K562 (cell line): ENCODE data around the gene JAKMIP1. TPM values are rescaled to one million over a fixed set of nuclear protein-coding genes. Genes with fewer than 3 reads are reported as not detected.

ENCODE experiments used
- ATAC-seq: fragments of 200-7000 bp; cut with Tn5 transposase; 3 replicates; pipeline ENCODE4 v1.9.1; 2020; ENCODE audit warnings: moderate library complexity
- BruUV-seq: library from RNA; stranded (reverse); fragments of 400-500 nt; replicated peaks from 2 replicates; lab custom pipeline; 2021; lab: Mats Ljungman, UMichigan
- CTCF ChIA-PET: fragments of 300-600 bp; formaldehyde crosslinking; extraction: SDS; loops from one replicate; lab custom pipeline; 2021; ENCODE audit warnings: low intra/inter-chr PET ratio; lab: Yijun Ruan, JAX
- POLR2A ChIA-PET: fragments of 300-600, 350-650 bp; sonication (Branson Sonifier 250); formaldehyde crosslinking; extraction: SDS; loops from one replicate; lab custom pipeline; 2021; ENCODE audit warnings: antibody characterized with exemption, inconsistent platforms; lab: Yijun Ruan, JAX
- DNase-seq, 4 experiments: peaks; one replicate each; pipeline versions ENCODE4 v3.0.0 to v3.0.0-alpha.2; 2011 to 2018; ENCODE audit warnings: low spot score in 3 of 4, mixed read lengths in 3 of 4; ENCODE audit errors: extremely low read depth in 1 of 4
- FAIRE-seq: peaks from 2 replicates; lab custom pipeline; 2011; peaks lifted over from hg19 to GRCh38; lab: Jason Lieb, UNC
- H2AFZ ChIP-seq: 2 replicates; pipeline ENCODE4 v1.6.0; 2011; ENCODE audit warnings: low read depth, low read length, control low read depth, inconsistent platforms
- H3K27ac ChIP-seq: fragments of 200-600 bp; 3 replicates; pipeline ENCODE4 v1.8.0; 2011; ENCODE audit warnings: low read depth, mild to moderate bottlenecking, control low read depth, inconsistent platforms, low read length, moderate library complexity, mixed read lengths; ENCODE audit errors: extremely low read depth
- H3K27me3 ChIP-seq, 2 experiments: fragments of 300-600 bp in 1 of 2; 2 replicates in 1 of 2; 3 replicates in 1 of 2; pipeline versions ENCODE4 v1.6.0 to v1.8.0; 2011; ENCODE audit warnings: inconsistent platforms in 2 of 2, low read length in 2 of 2, mild to moderate bottlenecking in 1 of 2, mixed read lengths in 1 of 2, moderate library complexity in 1 of 2; ENCODE audit not compliant: control insufficient read depth in 2 of 2, insufficient read depth in 2 of 2
- H3K36me3 ChIP-seq: fragments of 300-600 bp; 3 replicates; pipeline ENCODE4 v1.8.0; 2011; ENCODE audit warnings: mild to moderate bottlenecking, low read length, inconsistent platforms; ENCODE audit not compliant: control insufficient read depth, insufficient read depth
- H3K4me1 ChIP-seq, 2 experiments: fragments of 200-600 bp in 1 of 2; replicated peaks in 1 of 2; 2 replicates in 1 of 2; 3 replicates in 1 of 2; pipeline versions ENCODE4 v1.5.1 to v1.8.0; 2011; ENCODE audit warnings: inconsistent platforms in 2 of 2, low read length in 2 of 2, mild to moderate bottlenecking in 1 of 2, mixed read lengths in 1 of 2, moderate library complexity in 1 of 2; ENCODE audit not compliant: control insufficient read depth in 2 of 2, insufficient read depth in 2 of 2
- H3K4me2 ChIP-seq: 2 replicates; pipeline ENCODE4 v1.6.1; 2011; ENCODE audit warnings: low read length, control low read depth, inconsistent platforms, mixed read lengths; ENCODE audit not compliant: insufficient read depth
- H3K4me3 ChIP-seq: fragments of 200-600 bp; sonication (generic), shearing (Covaris generic); 2 replicates; pipeline ENCODE4 v1.5.1; 2016; ENCODE audit warnings: control low read depth, inconsistent platforms
- H3K79me2 ChIP-seq: fragments of 200-600 bp; 3 replicates; pipeline ENCODE4 v1.8.0; 2011; ENCODE audit warnings: low read length, inconsistent platforms; ENCODE audit not compliant: control insufficient read depth, insufficient read depth
- H3K9ac ChIP-seq, 2 experiments: 2 replicates each; pipeline versions ENCODE4 v1.6.0 to v1.6.1; 2011; ENCODE audit warnings: low read depth in 2 of 2, low read length in 2 of 2, control low read depth in 1 of 2, inconsistent platforms in 1 of 2, mild to moderate bottlenecking in 1 of 2, mixed read lengths in 1 of 2; ENCODE audit not compliant: insufficient read depth in 1 of 2
- H3K9me1 ChIP-seq: one replicate; pipeline ENCODE4 v1.6.0; 2011; ENCODE audit warnings: inconsistent platforms, mild to moderate bottlenecking, low read length, moderate library complexity; ENCODE audit not compliant: control insufficient read depth, insufficient read depth
- H3K9me3 ChIP-seq: replicated peaks from 2 replicates; pipeline ENCODE4 v1.5.1; 2011; ENCODE audit warnings: low read depth, low read length, inconsistent platforms; ENCODE audit not compliant: control insufficient read depth, insufficient read depth
- H4K20me1 ChIP-seq: replicated peaks from 2 replicates; pipeline ENCODE4 v1.6.1; 2011; ENCODE audit warnings: low read length, inconsistent platforms, mixed read lengths; ENCODE audit not compliant: control insufficient read depth, insufficient read depth
- CAMTA2 ChIP-seq: fragments of 250-450 bp; sonication (Bioruptor Pico); conservative IDR thresholded peaks from 2 replicates; pipeline ENCODE4 v1.5.1; 2022
- CHD2 ChIP-seq: IDR thresholded peaks from 2 replicates; pipeline ENCODE4 v1.6.1; 2011; ENCODE audit warnings: low read depth, low read length
- CTBP1 ChIP-seq: fragments of 450-650 bp; IDR thresholded peaks from 2 replicates; pipeline ENCODE4 v1.6.1; 2016; ENCODE audit warnings: borderline replicate concordance
- EGR1 ChIP-seq: fragments of 450-650 bp; conservative IDR thresholded peaks from 2 replicates; pipeline ENCODE4 v1.6.1; 2017; ENCODE audit warnings: mild to moderate bottlenecking
- HNRNPH1 ChIP-seq: fragments of 200-400 bp; formaldehyde crosslinking; optimal IDR thresholded peaks from 2 replicates; pipeline ENCODE3; 2017; ENCODE audit warnings: low read depth, mild to moderate bottlenecking, low read length, moderate library complexity
- ILK ChIP-seq: fragments of 450-650 bp; IDR thresholded peaks from 2 replicates; pipeline ENCODE4 v1.6.1; 2016; ENCODE audit warnings: missing genetic modification characterization, low read depth, mild to moderate bottlenecking, missing compliant biosample characterization, moderate library complexity, borderline replicate concordance
- NBN ChIP-seq: fragments of 450-650 bp; IDR thresholded peaks from 2 replicates; pipeline ENCODE4 v1.6.1; 2016; ENCODE audit warnings: low read depth, mild to moderate bottlenecking
- NRF1 ChIP-seq, 2 experiments: fragments of 450-650 bp; IDR thresholded peaks in 1 of 2; conservative IDR thresholded peaks in 1 of 2; 2 replicates each; pipeline ENCODE4 v1.6.1; 2014; ENCODE audit warnings: mild to moderate bottlenecking in 2 of 2
- YY1 ChIP-seq, 3 experiments: IDR thresholded peaks; 2 replicates each; pipeline ENCODE4 v1.6.1; 2011; ENCODE audit warnings: low read length in 2 of 3, mild to moderate bottlenecking in 2 of 3, moderate library complexity in 2 of 3, borderline replicate concordance in 1 of 3, control low read depth in 1 of 3, low read depth in 1 of 3; ENCODE audit not compliant: insufficient read depth in 3 of 3, insufficient replicate concordance in 2 of 3, control insufficient read depth in 1 of 3, insufficient read length in 1 of 3; ENCODE audit errors: extremely low read depth in 1 of 3
- ZNF184 ChIP-seq: sonication (generic); formaldehyde crosslinking; IDR thresholded peaks from 2 replicates; pipeline ENCODE4 v1.5.0; 2020; ENCODE audit warnings: missing genetic modification reagents
- ZNF197 ChIP-seq: fragments of 200-800 bp; sonication (Bioruptor generic); IDR thresholded peaks from 2 replicates; pipeline ENCODE4 v1.6.1; 2016; ENCODE audit warnings: low read depth, missing genetic modification characterization, missing compliant biosample characterization
- WGBS: fragments of 100-300 bp; shearing (Covaris generic); methylation state at CpG from one replicate; pipeline ENCODE4 v1.1.6; 2016; ENCODE audit warnings: low coverage, mixed read lengths; ENCODE audit not compliant: insufficient coverage; ENCODE audit errors: missing lambda C conversion rate; 5-methylcytosine and 5-hydroxymethylcytosine counted together
- in situ Hi-C: fragments of 300-500 bp; cut with MboI; formaldehyde crosslinking; loops from 4 replicates; pipeline ENCODE4 v1.15.0; 2018; ENCODE audit warnings: inconsistent platforms, mixed read lengths
- intact Hi-C: fragments of 100-400 bp; cut with micrococcal nuclease; formaldehyde crosslinking; loops from 2 replicates; pipeline ENCODE4 v1.14.2; 2022
- polyA plus RNA-seq, 8 experiments: library from polyadenylated mRNA; depleted of rRNA in 4 of 8; stranded (reverse) in 5 of 8; unstranded in 3 of 8; fragments of >200 nt; fragmentation: Nextera tagmentation in 2 of 8; fragmentation: Illumina TruSeq in 1 of 8; extraction: Ambion mirVana in 2 of 8; extraction: Trizol in 1 of 8; gene quantifications; 2 replicates each; pipeline versions ENCODE4 v1.2.1 to v1.2.3, GENCODE V29; 2011 to 2014; ENCODE audit warnings: inconsistent platforms in 1 of 8, missing spikeins in 1 of 8
- total RNA-seq, 7 experiments: library from RNA; depleted of rRNA in 6 of 7; stranded (reverse); fragments of >200 nt in 6 of 7; fragmentation: Illumina TruSeq in 2 of 7; extraction: Trizol in 2 of 7; gene quantifications; 2 replicates each; pipeline versions ENCODE4 v1.2.1 to v1.2.3, GENCODE V29; 2011 to 2021; ENCODE audit warnings: low replicate concordance in 1 of 7
- TF ChIP-seq, protein P1 (sequence below): fragments of 250-450 bp; sonication (Bioruptor Pico); IDR thresholded peaks from 2 replicates; pipeline ENCODE4 v1.5.1; 2021; ENCODE audit warnings: mild to moderate bottlenecking
- TF ChIP-seq, protein P2 (sequence below): sonication (generic); formaldehyde crosslinking; IDR thresholded peaks from 2 replicates; pipeline ENCODE4 v1.8.0; 2022; ENCODE audit warnings: missing genetic modification reagents, mild to moderate bottlenecking, moderate library complexity, borderline replicate concordance
- TF ChIP-seq, protein P3 (sequence below): fragments of 200-800 bp; sonication (Bioruptor generic); IDR thresholded peaks from 2 replicates; pipeline ENCODE4 v1.6.1; 2016; ENCODE audit warnings: missing genetic modification characterization, missing compliant biosample characterization

JAKMIP1 gene
- total and polyA plus RNA-seq, 9 of the 15 experiments (the other 6 are each of a cell fraction or from before 2014, with no cell fraction given) = not detected

DNA sequence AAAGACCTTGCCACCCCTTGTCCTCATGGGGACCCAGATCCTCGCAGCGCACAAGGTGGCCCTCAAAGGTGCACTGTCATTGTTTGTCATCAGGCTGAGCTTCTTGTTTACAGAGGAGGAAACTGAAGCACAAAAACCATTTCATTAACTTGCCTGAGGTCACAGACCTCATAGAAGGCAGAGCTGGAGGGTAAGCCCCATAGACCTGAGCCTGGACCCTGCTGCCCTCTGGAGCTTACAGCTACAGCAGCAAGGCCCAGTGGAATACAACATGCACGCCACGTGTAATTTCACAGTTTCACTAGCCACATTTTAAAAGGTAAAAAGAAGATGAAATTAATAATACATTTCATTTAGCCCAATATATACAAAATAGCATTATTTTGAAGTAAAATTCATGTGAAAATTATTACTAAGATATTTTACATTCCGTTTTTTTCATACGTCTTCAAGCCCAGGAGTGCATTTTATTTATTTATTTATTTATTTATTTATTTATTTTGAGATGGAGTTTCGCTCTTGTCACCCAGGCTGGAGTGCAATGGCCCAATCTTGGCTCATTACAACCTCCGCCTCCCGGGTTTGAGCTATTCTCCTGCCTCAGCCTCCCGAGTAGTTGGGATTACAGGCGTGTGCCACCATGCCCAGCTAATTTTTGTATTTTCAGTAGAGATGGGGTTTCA is 8.8 kb downstream of the JAKMIP1 start:
- DNase-seq (no peak), FAIRE-seq (no peak), ATAC-seq (no peak)
- H3K4me2 ChIP-seq = no peak overlapping the region
- ChIA-PET CTCF (no interaction called here), POLR2A (interaction anchor here (0.8 kb wide), 1 partner anchor 16 kb away, joined by 4 read pairs; no protein-coding TSS in a partner anchor)
- no peaks in the 10 kb centered on the region; the same call in 1 of the 2 replicates for H3K9me3 ChIP-seq
- no peak overlapping the region for H3K9ac ChIP-seq
- H3K27ac ChIP-seq = no peak overlapping the region
- BruUV-seq = no TSS peak
- intact Hi-C loops (no loop called here), in situ Hi-C loops (no loop called here)
- H3K4me1 ChIP-seq = no peaks in the 10 kb centered on the region
- no peaks in the 10 kb centered on the region for H3K79me2 ChIP-seq
- peaks cover 2 to 24% of the 10 kb centered on the region in 2 experiments; a peak in 3 of 5 replicates for H3K27me3 ChIP-seq
- 2% methylated on average over 9 of the region's 11 CpGs for WGBS
- no peaks in the 10 kb centered on the region for H3K9me1 ChIP-seq
- no peaks in the 10 kb centered on the region for H3K36me3 ChIP-seq
- H3K4me3 ChIP-seq = no peak overlapping the region
- no peaks in the 10 kb centered on the region; the same call in 1 of the 2 replicates for H4K20me1 ChIP-seq
- no peak overlapping the region for H2AFZ ChIP-seq
- TF ChIP-seq, protein P1, sequence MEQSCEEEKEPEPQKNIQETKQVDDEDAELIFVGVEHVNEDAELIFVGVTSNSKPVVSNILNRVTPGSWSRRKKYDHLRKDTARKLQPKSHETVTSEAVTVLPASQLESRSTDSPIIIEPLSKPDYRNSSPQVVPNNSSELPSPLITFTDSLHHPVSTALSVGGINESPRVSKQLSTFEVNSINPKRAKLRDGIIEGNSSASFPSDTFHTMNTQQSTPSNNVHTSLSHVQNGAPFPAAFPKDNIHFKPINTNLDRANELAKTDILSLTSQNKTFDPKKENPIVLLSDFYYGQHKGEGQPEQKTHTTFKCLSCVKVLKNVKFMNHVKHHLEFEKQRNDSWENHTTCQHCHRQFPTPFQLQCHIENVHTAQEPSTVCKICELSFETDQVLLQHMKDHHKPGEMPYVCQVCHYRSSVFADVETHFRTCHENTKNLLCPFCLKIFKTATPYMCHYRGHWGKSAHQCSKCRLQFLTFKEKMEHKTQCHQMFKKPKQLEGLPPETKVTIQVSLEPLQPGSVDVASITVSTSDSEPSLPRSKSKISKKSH (CRISPR knock-in tag) = no peak
- TF ChIP-seq CTBP1 (no peak), CHD2 (no peak), YY1 (IDR thresholded peaks at IDR 0.05; ENCODE audit: borderline replicate concordance in 1 of 3, control insufficient read depth in 1 of 3, extremely low read depth in 1 of 3, insufficient read depth in 3 of 3, insufficient read length in 1 of 3, insufficient replicate concordance in 2 of 3, low read depth in 1 of 3, low read length in 2 of 3) (no peak), ZNF184 (no peak), EGR1 (no peak), NBN (no peak), CAMTA2 (CRISPR knock-in tag) (no peak), NRF1 (conservative IDR thresholded peaks at IDR 0.05 in 1 of 2, IDR thresholded peaks at IDR 0.05 in 1 of 2) (no peak), ILK (no peak), HNRNPH1 (no peak), ZNF197 (CRISPR knock-in tag) (no peak)
- TF ChIP-seq, protein P2, sequence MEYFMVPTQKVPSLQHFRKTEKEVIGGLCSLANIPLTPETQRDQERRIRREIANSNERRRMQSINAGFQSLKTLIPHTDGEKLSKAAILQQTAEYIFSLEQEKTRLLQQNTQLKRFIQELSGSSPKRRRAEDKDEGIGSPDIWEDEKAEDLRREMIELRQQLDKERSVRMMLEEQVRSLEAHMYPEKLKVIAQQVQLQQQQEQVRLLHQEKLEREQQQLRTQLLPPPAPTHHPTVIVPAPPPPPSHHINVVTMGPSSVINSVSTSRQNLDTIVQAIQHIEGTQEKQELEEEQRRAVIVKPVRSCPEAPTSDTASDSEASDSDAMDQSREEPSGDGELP (CRISPR knock-in tag) = no peak
- TF ChIP-seq, protein P3, sequence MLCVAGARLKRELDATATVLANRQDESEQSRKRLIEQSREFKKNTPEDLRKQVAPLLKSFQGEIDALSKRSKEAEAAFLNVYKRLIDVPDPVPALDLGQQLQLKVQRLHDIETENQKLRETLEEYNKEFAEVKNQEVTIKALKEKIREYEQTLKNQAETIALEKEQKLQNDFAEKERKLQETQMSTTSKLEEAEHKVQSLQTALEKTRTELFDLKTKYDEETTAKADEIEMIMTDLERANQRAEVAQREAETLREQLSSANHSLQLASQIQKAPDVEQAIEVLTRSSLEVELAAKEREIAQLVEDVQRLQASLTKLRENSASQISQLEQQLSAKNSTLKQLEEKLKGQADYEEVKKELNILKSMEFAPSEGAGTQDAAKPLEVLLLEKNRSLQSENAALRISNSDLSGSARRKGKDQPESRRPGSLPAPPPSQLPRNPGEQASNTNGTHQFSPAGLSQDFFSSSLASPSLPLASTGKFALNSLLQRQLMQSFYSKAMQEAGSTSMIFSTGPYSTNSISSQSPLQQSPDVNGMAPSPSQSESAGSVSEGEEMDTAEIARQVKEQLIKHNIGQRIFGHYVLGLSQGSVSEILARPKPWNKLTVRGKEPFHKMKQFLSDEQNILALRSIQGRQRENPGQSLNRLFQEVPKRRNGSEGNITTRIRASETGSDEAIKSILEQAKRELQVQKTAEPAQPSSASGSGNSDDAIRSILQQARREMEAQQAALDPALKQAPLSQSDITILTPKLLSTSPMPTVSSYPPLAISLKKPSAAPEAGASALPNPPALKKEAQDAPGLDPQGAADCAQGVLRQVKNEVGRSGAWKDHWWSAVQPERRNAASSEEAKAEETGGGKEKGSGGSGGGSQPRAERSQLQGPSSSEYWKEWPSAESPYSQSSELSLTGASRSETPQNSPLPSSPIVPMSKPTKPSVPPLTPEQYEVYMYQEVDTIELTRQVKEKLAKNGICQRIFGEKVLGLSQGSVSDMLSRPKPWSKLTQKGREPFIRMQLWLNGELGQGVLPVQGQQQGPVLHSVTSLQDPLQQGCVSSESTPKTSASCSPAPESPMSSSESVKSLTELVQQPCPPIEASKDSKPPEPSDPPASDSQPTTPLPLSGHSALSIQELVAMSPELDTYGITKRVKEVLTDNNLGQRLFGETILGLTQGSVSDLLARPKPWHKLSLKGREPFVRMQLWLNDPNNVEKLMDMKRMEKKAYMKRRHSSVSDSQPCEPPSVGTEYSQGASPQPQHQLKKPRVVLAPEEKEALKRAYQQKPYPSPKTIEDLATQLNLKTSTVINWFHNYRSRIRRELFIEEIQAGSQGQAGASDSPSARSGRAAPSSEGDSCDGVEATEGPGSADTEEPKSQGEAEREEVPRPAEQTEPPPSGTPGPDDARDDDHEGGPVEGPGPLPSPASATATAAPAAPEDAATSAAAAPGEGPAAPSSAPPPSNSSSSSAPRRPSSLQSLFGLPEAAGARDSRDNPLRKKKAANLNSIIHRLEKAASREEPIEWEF = no peak
